ENCODE data around the gene CHKB.

DNA sequence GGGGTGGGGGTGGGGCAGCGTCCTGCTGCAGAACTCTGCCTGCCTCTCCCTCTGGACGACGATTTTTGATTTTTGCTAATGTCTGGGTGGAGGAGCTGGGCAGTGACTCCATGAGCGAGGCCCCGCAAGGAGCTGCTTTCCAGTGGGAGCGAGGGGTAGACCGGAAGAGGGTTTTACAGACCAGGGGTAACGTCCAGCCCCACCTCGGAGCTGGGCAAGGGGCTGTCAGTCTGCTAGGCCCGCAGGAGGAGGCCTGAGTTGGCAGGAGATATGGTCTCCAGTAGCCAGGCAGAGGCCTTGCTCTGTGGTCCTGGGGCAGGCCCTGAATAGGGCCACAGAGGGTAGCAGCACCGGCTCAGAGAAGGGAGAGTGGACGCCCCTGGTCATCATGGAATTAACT lies 26.9 kb upstream of the CHKB start:
- TF ChIP-seq CTCF (optimal IDR thresholded peaks at IDR 0.05 in 1 of 3, IDR thresholded peaks at IDR 0.05 in 1 of 3, conservative IDR thresholded peaks at IDR 0.05 in 1 of 3; ENCODE audit: extremely low read depth in 1 of 3, insufficient read depth in 2 of 3, low read length in 3 of 3) (no peak), EZH2 (IDR thresholded peaks at IDR 0.05; ENCODE audit: low read length) (no peak)
